Measurements from ENCODE around the gene UBFD1.
A peak's percentile ranks its signal among the peaks of the same experiment; 100 is the strongest.
"Not testable (repeated sequence)": the region's sequence is repeated elsewhere in the genome, so short reads cannot be mapped to it uniquely, and the experiment has no call there.

The UBFD1 gene, protein sequence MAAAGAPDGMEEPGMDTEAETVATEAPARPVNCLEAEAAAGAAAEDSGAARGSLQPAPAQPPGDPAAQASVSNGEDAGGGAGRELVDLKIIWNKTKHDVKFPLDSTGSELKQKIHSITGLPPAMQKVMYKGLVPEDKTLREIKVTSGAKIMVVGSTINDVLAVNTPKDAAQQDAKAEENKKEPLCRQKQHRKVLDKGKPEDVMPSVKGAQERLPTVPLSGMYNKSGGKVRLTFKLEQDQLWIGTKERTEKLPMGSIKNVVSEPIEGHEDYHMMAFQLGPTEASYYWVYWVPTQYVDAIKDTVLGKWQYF

DNA sequence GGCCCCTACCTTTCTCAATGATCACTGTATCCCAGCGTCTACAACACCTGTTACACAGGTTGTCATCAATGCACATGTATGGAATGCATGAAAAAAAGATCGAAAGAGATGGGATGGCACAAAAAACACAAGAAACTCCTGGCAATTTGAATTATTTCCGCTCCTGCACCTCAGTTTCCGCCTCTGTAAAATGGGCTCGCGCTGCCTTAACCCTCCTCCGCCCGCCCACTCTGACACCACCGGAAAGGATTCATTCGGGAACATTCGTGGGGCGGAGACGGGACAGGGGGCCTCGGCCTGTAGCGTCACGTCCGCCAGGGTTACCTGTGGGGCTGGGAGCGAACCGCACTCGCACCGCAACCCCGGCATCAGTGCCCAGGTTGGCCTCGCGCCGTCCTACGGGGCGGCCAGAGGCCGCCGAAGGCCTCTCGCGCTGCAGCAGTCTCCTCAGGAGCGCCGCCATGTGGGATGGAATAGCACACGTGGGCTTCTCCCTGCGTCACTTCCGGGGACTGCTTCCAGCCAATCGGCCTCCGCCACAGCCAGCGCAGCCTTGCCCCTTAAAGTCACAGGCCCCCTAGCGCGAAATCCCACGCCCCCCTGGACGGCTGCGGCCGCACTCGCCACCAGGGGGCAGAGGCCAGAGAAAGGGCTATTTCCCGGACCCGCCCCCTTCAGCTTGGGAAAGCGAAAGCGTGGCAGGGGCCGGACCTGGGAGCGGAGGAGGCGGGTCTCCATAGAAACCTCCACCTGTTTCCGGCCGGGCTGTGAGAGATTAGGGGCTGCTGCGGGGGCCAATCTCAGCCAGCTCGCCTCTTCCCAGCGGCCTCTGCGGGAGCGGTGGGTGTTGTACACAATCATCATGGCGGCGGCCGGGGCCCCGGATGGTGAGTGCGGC lies at the start of gene UBFD1, which contains the start of gene EARS2:
Gene UBFD1 (plus strand): TSS at position 847 of the 898 bp plus-strand sequence. CDS start 16 bp downstream, at position 863.
Gene EARS2 (minus strand): TSS at position 470 of the 898 bp plus-strand sequence. CDS start 7 bp downstream, at position 463.
- DNase-seq, result peak; percentile 97

DNA sequence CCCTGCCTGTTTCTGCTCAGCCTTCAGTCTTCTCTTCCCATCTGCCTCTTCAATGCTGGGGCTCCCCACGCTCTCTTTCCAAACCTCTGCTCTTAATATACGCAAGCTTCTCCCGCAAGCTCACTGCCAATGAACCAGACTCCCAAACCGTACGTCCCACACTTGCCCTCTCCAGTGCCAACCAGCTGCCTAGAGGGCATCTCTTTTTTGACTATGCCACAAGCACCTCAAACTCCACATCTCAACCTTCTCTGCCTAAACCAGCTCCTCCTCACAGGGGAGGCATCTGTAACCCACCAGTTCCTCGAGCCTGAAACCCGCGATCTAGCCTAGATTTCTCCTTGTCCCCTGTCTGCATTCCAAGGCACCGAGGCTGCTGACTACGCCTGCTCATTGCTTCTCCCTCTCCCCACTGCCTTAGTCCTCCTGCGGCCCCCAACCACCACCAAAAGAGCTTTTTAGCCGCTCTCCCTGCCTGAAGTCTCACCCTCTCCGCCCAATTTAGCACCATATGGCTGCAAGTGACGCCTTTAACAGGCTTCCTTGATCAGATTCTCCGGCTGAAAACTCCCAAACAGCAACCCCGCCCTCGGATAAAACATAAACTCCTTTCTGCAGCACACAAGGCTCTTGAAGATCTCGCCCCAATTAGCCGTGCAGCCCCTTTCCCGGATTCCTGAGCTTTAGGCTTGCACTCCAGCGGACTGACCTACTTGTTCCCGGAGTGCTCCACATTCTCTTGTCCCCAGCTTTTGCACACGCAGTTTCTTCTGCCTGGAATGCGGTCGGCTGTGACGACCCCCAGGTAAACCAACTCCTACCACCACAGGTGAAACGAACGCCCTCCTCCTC lies 48.7 kb upstream of the UBFD1 start:
- DNase-seq, result no peak

DNA sequence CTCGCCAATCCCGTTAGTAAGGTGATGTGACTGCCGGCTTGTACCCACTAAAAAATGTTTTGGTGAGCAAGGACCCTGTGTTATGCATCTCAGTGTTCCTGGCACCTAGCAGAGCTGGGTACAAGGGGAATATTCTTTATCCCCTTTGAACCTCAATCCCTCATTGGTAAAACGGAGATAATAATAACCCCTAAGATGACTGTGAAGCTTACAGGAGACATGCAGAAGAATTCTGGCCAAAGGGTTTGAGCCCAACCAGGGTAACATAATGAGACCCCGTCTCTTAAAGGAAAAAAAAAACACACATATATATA lies 48.1 kb upstream of the UBFD1 start:
- no peak for DNase-seq

DNA sequence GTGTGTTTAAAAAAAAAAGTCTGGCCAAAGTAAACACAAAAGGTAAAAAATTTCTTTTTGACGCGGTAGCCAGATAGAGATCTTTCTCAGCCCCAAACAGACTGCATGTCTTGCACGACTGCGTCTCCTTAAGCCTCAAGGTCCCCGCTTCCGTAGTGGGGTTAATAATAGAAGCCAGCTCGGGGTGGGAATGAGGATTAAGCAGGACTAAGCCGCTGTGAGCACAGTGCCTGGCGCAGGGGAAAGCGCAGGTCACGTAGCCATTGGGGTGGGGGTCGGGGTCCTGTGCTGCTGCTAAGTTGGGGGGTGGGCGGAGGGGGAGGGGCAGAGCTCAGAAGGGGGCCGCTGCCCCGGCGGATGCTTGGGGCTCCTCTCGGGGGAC lies 47.8 kb upstream of the UBFD1 start:
- no peak for DNase-seq

DNA sequence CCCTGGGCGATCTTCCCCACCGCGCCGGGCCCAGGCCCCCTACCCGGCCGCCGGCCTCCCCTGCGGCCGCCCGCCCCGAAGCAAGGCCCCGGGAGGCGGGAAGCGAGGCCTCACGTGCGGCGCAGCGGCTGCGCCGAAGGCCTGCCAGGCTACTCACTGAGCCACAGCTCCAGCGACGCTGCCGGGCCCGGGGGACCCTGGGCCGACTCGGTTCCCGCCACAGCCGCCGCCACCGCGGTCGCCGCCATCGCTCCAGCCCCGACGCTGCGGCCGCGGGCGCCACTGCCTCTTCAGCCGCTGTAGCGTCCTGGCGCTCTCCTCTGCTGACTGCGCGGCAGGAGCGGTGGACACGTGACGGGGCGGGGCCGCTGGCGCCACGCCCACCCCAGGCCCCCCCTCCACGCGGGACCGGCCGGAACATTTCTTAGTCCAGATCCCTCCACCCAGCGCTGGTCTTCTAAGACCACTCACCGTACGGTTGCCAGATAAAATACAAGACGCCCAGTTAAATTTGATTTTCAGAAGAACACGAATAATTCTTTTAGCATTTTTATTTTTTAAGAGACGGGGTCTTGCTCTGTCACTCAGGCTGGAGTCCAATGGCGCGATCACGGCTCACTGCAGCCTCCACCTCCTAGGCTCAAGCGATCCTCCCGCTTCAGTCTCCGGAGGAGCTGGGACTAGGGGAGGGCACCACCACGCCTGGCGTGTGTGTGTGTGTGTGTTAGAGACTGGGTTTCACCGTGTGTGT lies 47.2 kb upstream of the UBFD1 start, which contains the start of gene GGA2:
Gene GGA2 (minus strand): TSS at position 331 of the 751 bp plus-strand sequence. CDS start 83 bp downstream, at position 248.
- DNase-seq, result peak; percentile 57

DNA sequence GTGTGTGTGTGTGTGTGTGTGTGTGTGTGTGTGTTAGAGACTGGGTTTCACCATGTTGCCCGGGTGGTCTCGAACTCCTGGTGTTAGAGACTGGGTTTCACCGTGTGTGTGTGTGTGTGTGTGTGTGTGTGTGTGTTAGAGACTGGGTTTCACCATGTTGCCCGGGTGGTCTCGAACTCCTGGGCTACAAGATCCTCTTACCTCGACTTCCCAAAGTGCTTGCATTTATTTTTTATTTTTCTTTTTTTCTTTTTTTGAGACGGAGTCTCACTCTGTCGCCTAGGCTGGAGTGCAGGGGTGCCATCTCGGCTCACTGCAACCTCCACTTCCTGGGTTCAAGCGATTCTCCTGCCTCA lies 46.6 kb upstream of the UBFD1 start:
- not testable (repeated sequence) for DNase-seq

DNA sequence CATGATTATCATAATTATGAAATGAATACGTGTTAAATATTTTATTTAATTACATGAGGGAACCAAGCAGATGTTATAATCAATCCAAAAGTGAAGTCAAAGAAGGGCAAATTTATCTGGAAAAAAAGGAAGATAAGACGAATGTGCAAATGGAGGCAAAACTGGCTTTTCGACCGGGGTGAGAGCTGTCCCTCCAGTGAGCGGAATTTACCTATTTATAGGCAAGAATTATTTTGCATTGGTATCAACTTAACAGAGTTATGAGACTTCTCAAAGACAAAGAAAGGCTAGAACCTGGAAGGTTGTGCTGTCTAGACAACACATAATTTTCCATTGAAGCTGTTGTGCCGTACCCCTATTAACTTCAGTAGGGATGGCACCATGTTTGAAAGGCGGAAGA lies 45.8 kb upstream of the UBFD1 start:
- DNase-seq, result no peak

DNA sequence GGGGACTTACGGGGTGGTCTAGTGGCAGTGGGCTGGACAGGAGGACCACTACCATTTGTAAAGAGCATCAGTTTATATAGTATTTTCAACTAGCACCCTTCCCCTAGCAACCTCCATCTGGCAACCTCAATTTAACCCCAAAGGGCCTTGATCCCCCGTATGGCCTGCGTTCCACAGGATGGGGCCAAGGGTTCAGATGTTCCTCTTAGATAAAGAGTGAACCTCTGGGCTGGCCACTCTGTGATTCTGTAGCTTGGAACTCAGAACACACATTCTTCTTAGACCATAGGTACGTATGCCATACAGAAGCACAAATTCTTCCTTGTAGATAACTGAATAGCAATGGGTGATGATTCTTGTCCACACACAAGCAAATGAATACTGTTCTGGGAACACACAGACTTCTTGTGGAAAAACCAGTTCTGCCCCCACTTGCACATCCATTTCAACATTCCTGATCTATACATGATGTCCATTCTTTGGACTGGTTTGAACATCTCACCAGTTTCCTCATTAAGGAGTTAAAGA lies 45.3 kb upstream of the UBFD1 start:
- DNase-seq, result no peak

DNA sequence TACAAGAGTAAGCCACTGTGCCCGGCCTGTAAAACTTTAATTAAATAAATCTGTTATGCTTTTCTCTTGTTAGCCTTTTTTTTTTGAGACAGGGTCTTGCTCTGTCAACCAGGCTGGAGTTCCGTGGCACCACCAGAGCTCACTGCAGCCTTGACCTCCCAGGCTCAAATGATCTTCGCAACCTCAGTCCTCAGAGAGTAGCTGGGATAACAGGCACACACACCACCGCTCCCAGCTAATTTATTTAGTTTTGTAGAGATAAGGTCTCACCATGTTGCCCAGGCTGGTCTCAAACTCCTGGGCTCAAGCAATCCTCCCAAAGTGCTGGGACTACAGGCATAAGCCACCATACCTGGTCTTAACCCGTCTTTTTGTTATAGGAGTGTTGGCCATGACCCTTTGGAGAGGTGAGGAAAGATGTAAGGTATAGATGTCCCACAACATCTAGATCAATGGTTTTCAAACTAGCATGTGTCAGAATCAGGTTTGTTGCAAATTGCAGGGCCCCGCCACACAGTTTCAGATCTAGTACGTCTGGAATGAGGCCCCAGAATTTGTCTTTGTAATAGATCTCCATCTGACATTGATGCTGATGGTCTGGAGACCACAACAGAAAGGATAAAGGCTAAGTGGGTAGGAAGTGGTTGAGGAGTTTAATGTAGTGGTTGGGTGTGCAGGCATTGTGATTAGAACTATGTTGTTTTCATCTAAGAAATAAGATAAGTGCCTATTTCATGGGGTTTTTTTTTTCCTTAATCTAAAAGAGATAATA lies 43.0 kb upstream of the UBFD1 start:
- DNase-seq, result no peak

DNA sequence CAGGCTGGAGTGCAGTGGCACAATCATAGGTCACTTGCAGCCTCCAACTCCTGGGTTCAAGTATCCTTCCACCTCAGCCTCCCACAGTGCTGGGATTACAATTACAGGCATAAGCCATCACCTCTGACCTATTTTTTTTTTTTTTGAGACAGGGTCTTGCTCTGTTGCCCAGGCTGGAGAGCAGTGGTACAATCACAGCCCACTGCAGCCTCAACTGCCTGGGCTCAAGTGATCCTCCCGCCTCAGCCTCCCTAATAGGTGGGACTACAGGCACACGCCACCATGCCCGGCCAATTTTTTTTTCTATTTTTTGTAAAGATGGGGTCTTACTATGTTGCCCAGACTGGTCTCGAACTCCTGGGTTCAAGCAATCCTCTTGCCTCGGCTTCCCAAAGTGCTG lies 41.6 kb upstream of the UBFD1 start:
- no peak for DNase-seq

DNA sequence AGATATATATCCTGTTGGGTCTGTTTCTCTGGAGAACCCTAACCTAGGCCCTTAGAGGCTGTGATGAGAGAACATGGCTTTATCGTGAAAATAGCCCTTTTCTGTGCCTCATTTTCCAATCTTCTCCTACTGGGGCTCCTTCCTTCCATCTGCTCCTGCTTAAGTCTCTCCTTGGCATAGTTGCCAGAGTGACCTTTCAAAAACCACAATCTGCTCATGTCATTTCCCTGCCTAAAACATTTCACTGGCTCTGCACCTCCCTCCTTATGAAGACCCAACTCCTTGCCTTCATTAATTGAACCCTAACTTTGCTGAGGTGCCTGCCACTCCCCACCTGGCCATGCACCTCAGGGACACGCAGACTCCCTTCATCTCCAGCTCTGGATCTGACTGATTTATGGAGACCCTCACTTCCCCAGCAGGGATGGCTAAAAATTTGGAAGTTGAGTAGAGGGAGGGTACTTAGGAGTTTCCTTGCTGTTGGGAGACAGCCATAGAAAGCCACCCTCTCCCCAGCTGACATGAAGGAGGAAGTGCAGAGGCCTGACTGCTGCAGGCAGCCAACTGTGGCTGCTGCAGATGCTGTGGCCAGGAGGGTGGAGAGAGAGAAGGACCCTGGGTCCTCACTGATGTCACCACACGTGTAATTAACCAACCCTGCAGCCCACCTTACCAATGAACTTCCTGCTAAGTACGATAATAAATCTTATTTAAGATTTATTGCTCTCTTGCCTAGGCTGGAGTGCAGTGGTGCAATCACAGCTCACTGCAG lies 41.0 kb upstream of the UBFD1 start:
- DNase-seq, result no peak

DNA sequence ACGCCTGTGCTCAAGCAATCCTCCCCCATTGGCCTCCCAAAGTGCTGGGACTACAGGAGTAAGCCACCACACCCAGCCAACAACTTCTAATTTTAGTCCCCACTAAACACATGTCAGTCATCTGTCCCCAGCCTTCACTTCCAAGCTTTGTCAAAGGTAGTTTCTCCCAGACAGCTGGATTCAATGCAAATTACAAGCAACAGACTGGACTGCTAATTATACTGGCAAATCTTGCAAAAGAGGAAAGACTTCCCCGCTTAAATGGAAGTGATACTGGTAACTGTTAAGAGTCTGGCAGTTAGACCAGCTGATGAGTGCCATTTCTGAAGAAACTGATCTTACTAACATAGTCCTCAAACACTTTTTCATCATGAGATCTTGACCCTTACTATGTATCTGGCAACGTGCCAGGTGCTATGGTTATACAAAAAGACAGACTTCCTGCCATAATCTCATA lies 39.1 kb upstream of the UBFD1 start:
- DNase-seq, result no peak

DNA sequence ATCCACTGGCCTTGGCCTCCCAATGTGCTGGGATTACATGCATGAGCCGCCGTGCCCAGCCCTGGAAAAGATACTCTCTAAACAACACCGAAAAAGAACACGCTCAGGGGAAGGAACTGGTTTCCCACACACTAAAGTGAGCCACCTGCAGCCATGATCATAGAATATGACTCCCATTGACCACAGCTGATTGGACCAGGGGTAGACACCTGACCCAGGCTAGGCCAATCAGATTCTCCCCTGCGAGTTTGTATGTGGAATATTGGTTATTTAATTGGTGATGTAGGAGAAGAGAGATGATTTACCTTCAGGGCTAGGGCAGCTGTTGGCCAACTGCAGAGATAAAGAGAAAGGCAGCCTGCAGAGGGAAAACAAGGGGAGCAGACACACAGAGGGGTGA lies 38.2 kb upstream of the UBFD1 start:
- no peak for DNase-seq

DNA sequence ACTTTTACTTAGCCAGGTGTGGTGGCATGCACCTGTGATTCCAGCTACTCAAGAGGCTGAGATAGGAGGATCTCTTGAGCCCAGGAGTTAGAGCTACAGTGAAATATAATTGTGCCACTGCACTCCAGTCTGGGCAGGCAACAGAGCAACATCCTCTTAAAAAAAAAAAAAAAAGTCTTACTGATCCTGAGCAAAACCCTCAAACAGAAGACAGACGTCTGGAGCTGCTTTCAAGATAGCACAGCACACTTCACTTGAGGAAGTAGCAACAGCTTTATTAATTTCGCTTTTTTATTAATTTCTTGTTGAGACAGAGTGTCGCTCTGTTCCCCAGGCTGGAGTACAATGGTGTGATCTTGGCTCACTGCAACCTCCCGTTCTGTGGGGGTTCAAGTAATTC lies 37.0 kb upstream of the UBFD1 start:
- DNase-seq, result no peak

DNA sequence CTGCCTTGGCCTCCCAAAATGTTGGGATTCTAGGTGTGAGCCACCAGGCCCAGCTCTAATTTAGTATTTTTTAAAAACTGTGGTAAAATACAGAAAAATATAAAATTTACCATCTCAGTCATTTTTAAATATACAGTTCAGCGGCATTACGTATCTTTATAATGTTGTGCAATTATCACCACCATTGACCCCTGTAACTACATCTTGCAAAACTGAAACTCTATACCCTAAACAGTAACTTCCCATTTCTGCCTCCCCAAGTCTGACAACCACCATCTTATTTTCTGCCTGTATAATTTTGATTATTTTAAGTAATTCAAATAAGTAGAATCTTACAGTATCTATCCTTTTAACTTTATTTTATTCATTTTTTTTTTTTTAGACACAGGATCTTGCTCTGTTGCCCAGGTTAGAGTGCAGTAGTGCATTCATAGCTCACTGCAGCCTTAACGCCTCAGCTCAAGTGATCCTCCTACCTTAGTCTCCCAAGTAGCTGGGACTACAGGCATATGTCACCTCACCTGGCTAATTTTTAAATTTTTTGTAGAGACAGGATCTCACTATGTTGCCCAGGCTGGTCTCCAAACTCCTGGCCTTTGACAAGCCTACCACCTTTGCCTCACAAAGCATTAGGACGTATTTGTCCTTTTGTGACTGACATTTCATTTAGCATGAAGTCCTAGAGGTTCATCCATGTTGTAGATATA lies 36.3 kb upstream of the UBFD1 start:
- DNase-seq, result no peak

DNA sequence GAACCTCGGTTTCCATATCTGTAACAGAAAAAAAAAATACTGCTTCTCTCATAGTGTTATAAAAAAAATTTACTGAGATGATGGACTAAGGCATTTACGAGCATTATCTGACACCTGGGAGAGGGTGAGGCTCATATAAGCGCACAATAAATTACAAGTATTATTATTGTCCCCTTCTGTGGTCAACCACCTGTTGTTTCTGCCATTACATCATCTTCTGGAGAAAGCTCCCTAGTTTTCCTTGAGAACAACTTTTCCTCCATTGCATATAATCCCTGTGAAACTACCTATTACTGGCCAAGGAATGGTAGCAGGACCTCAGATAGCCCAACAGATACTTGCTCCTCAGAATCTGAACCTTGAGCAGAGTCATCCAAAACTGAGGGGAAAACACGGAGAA lies 35.6 kb upstream of the UBFD1 start:
- no peak for DNase-seq

DNA sequence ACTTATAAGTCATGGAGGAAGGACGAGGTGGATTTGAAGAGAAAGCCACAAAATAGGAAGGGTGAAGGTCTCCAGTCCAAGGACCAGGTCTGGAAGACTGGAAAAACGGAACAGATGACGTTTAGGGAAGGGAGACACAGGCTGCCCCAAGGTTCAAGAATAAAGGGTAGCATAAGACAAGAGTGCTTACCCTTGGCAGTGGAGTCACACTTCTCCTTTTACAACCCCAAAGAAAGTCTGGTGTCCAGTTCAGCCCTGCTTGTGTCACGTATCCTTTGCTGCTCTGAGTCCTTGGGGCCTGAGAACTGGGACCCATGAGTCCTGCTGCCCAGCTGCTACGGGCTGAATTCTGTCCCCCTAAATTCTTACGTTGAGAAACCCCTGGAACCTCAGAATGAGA lies 34.2 kb upstream of the UBFD1 start:
- no peak for DNase-seq

DNA sequence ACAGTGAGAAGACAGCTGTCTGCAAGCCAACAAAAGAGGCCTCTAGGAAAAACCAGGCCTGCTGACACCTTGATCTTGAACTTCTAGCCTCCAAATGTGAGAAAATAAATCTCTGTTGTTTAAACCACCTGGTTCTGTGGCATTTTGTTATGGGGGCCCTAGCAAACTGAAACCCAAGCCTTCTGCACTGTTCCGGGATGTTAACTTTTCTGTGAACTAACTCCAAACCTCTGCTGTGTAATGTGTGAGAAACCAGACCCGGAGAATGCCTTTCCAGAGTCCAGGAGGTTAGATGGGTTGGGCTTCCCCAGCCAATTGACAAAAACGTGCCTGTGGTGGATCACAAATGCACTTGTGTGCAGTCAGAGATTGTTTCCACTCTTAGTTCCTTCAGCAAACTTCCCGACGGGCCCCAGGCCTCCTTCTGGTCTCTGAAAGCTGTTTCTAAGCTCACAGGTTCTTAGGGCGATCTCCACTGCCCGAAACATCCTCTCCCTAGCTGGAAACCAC lies 33.6 kb upstream of the UBFD1 start:
- no peak for DNase-seq

DNA sequence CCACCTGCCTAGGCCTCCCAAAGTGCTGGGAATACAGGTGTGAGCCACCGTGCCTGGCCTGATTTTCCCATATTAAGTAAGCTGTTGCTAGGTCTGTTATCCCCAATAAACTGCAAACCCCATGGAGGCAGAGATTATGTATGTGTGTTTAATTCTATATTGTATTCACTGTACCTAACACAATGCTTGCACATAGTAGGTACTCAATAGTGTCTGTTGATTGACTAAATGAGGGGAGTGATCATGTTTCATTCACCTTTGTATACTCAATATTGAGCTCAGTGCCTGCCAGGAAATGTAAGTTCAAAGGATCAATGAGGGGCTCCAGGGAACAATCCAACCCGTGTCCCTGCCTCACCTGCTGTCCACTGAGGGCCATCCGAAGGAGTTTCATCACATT lies 32.6 kb upstream of the UBFD1 start:
- no peak for DNase-seq

Measured in NCI-H1092 (cell line).